Mucosa of gallbladder (tissue), 1 donor: ENCODE measurements around the gene PTPRG. TPM values are rescaled to one million over a fixed set of nuclear protein-coding genes. Genes with fewer than 3 reads are reported as not detected.

Source experiments
- DNase-seq: peaks from one replicate; pipeline ENCODE4 v3.0.0-alpha.2; 2020; ENCODE audit warnings: low spot score
- total RNA-seq: library from RNA; stranded (reverse); gene quantifications from one replicate; pipeline ENCODE4 v1.2.1, GENCODE V29; 2021
- donor health status: DM: no; HTN: no; CAD: no.

The PTPRG gene
- total RNA-seq, 1 donor from 2014 or later, result 38.1 TPM

DNA sequence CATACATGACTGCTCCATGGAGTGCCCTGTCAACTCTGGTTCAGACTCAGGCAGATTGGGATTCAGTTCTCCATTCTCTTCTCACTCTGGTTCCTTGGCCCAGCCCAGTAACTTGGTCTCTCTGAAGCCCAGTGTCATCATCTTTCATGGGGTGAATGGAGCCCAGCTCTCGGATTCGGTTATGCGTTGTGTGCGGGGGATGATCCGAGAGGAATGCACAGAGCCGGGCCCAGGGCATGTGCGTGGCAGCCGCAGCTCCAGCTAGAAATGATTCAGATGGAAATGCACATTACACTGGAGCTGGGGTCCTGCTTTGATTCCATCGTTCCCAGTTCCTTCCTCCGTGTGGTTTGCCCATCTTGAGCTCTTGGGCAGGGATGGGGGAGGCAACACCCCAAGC lies 622.6 kb downstream of the PTPRG start:
- no peak for DNase-seq

DNA sequence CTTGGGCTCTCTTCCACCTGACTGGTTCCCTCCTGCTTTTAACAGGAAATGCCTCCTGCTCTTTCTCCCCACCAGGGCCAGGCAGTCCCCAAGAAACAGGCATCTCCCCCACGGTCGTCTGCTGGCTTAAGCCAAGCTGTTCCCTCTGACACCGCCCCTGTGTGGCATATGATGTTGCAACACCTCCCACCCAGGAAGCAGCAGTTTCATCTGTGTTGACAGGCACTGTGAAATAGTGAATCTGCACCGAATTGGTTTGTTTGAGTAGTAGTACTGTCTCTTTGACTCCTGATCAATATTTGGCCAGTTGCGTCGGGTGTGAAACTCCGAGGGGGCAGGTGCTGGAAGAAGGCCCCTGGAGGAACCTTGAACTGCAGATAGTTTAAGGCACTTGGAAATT lies 623.2 kb downstream of the PTPRG start:
- DNase-seq, result no peak

DNA sequence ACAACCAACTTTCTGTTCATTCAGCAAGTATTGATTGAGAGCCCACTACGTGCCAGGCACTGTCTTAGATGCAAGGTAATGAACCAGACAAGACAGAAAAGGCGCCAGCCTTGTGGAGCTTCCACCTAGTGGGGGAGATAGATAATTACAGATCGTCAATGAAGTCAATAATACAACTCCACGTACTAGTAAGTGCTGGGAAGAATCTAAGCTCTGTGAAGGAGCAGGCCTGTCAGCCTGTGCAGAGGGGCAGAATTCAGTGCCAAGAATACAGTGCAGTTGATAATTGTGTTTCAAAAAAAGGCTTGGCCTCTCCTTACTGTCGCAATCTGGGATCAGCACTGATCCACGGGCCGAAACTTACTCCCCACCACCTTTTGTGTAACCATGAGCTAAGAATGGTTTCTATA lies 625.7 kb downstream of the PTPRG start:
- DNase-seq, result no peak

DNA sequence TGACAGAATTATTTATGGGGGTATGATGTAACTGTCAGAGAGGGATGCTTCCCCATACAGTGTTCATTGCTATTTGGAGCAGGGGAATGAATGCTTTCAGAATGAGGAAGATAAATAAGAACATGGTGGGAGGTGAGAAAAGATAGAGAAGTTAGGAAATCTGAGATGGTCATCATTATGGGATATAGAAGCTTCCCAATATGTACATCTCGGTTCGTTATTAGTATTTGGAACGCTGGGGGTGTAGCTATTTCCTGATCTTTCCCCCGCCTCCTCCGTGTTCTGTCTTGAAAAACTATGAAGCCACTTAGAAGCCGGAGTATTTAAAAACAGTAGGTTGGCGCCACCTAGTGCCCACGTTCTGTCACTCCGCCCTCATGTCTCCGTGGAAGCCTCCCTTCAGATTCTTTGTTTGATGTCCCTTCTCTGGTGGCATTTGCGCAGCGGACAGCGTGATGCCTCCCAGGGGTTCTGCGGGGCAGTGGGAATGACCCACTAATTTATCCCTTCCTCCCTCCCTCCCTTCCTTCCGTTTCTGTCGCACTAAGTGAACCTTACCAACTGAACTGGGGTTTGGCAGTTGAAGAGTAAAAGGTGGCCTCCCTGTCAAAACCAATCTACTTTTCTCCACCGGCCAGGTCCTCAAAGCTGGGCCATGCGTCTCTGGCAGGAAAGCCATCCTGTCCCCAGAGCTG lies 627.5 kb downstream of the PTPRG start:
- peak; percentile 65 for DNase-seq

DNA sequence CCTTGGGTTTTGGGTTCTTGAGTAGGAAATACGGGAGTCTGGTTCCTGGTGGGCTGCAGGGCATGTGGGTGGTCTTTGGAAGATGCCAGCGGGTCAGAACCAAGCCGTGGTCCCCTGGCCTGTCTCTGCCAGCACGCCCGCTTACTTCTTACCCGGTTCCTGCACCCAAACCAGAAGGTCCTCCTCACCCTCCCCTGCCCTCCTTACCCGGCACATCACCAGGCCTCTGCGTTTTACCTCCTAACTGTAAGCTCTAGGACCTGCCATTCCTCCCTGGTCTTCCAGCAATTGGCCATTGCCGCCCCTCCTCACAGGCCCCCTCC lies 628.0 kb downstream of the PTPRG start:
- DNase-seq, result no peak

DNA sequence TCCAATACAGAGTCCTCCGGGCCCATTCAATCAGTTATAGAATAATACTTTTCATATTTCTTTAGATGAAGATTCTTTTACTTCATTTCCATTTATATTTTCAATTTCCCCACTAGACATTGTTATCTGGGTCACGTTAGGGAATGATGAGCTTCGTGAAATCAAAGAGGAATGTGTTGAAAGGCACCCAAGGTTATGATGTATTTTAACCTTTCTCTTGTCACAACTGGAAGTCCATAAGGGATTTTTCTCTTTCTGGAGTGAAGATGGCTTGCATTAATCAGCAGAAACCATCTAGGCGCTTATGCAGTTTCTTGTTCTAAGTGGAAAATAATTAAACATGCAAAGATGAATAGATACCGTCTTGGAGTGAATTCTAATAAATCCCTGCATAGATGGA lies 631.5 kb downstream of the PTPRG start:
- no peak for DNase-seq

DNA sequence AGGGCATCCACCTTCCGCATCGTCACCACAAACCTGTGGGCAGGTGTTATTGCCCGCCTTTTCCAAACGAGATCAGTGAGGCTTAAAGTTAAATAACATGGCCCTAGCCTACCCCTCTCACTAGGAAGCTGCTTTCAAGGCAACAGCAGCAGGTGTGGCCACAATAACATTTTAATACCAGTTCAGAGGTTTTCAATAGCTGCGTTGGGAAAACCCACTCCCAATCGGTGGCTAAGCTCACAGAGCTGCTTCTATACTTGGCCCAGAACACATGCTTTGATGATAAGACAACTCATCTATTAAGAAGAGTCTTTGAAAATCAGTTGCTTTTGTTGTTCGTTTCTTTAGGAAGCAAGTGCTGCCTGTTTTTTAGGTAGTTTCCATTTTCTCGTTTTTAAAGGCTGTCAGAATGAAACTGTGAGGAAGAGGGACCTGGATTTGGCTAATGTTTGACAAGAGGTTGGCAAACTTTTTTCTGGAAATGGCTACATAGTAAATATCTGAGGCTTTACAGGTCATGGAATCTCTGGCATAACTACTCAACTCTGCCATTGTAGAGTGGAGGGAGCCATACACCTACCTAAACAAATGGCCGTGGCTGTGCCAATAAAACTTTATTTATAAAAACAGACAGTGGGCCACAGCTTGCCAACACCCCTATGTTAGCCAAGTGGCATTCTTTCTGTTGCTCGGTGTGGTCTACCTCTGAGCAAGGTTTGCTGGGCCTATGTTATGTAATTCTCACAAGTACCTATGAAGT lies 632.4 kb downstream of the PTPRG start:
- no peak for DNase-seq

DNA sequence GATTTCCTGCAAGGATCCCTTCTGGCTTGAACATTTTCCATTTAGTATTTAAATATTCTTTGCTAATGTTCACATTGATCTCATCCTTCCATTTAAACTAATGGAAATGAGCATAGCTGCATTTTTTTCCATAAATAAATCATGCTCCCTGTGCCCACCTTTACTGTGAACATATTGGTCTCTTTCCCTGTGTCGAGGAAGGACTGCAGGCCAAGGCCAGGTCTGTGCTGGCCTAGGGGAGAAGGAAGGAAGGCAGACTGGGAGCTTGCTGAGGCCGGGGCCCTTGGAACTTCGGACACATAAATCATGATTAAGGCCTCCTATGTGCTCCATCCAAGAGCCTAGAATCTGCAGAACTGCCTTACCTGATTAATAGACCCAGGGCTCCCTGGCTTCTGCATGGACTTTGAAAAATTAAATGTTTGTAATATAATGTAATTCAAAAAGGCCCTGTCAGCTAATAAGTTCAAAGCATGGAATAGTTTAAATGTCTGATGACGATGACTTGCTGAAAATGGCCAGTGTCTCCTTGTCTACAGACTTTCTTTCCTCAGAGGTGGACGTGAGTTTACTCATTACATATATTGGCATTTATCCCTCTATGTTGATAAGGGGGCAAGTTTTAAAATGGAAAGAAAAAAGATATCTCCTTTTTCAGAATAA lies 636.1 kb downstream of the PTPRG start:
- DNase-seq, result no peak

DNA sequence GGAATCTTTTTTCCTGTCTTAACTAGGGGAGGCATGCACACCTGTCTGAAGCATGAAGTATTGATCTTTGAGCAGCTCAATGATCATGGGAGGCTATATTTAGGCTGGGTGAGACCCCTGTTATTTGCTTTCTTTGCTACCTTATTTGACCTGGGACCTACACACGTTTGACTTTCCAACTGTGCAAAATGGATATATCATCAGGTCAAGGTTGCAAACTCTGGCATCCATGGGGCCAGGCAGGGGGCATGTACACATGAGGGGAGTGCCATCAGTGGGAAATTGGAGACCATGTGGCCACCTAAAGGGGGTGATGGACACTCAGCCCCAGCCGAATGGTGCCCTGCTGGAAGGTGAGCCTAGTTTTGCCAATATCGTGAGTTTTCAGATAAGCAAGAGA lies 637.8 kb downstream of the PTPRG start:
- no peak for DNase-seq

DNA sequence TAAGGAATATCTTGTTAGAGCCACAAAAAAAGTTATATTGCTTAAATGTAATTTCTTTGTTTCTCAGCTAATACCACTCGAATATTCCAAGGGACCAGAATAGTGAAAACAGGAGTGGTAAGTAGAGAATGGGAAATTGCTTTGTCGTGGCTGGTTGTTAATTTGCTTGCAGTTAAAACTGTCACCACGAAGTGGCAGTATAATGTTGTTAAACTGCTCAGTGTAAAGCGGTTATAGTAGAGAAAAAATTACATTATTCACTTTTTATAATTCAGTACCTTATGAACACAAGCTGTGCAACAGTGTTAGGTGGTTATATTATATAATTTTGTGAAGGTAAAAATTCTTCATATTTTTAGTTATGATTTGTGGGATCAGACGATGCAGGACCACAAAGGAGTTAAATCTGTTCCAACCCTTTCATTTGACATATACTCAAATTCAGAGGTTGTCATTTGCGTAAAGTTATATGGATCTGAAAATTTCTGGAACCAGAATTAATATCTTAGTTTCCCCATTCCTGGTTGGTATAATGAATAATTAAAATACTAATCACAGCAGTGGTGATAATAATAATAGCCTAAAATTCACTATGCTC lies 640.2 kb downstream of the PTPRG start:
- no peak for DNase-seq

DNA sequence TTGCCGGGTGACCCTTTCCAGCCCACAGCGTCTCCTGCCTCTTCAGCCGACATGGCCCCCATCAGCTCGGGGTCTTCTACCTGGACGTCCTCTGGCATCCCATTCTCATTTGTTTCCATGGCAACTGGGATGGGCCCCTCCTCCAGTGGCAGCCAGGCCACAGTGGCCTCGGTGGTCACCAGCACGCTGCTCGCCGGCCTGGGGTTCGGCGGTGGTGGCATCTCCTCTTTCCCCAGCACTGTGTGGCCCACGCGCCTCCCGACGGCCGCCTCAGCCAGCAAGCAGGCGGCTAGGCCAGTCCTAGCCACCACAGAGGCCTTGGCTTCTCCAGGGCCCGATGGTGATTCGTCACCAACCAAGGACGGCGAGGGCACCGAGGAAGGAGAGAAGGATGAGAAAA lies 641.8 kb downstream of the PTPRG start:
- DNase-seq, result no peak

DNA sequence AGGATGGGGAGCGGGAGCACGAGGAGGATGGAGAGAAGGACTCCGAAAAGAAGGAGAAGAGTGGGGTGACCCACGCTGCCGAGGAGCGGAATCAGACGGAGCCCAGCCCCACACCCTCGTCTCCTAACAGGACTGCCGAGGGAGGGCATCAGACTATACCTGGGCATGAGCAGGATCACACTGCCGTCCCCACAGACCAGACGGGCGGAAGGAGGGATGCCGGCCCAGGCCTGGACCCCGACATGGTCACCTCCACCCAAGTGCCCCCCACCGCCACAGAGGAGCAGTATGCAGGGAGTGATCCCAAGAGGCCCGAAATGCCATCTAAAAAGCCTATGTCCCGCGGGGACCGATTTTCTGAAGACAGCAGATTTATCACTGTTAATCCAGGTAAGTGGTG lies 642.2 kb downstream of the PTPRG start:
- DNase-seq, result no peak

DNA sequence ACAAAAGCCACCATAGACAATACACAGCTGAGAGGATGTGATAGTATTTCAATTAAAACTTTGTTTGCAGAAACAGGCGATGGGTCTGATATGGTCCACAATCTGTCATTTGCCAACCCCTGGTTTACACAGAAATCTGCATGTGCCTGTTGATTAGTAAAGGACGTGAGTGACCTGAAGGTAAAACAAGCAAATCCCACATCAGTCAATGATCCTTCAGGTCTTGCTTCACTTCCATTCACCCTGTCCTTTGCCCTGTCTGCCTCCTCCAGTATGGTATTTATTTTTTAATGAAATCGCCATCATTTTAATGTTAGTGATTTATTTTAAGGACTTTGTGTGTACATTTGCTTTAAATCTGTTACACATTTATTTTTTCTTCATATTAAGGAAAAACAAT lies 645.8 kb downstream of the PTPRG start:
- DNase-seq, result no peak

DNA sequence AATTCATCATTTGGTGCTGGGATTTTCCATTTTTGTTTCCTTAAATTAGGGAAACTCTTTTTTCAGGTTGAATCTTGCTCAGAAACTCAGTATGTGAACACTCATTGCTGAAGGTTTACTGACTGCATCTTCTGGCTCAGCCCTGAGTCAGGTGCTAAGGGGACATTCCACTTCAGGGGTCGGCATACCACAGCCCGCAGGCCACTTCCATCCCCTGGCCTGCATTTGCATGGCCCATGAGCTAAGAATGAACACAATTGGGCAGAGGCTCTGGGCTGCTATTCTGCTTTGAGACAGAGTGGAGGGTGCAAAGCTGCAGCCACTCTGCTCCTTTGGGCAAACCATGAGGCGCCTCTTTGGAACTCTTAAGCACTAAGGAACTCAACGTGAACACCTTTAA lies 647.0 kb downstream of the PTPRG start:
- DNase-seq, result no peak

DNA sequence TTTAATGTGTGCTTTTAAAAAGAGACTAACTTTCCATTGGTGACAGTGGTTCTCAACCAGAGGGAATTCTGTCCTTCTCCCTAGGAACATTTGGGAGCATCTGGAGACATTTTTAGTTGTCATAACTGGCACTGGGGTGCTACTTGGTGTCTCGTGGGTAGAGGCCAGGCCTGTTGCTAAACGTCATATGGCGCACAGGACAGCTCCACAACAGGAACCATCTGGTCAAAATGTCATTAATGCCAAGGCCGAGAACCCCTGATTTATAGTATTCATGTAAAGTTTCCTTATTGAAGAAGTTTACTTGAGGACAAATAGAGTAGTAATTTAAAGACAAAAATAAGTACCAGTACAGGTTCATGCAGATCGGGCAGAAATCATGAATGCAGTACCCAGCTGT lies 647.7 kb downstream of the PTPRG start:
- no peak for DNase-seq

DNA sequence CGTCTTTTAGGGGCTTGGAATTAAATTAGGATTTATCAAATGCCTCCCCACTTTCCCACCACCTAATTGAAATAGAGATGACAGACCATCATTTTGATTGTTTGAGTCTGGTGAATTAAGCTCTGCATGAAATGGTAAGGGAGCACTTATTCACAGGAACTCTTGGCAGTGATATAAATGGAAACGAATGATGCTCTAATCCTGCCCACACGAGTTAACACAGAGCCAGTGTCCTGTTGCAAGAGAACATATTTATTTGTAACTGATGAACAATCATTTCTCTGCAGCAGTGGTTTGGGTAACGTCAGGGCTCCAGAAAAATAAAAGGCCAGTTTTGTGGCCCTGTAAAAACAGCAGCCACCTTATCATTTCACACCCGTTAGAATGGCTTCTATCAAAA lies 648.6 kb downstream of the PTPRG start:
- DNase-seq, result no peak

DNA sequence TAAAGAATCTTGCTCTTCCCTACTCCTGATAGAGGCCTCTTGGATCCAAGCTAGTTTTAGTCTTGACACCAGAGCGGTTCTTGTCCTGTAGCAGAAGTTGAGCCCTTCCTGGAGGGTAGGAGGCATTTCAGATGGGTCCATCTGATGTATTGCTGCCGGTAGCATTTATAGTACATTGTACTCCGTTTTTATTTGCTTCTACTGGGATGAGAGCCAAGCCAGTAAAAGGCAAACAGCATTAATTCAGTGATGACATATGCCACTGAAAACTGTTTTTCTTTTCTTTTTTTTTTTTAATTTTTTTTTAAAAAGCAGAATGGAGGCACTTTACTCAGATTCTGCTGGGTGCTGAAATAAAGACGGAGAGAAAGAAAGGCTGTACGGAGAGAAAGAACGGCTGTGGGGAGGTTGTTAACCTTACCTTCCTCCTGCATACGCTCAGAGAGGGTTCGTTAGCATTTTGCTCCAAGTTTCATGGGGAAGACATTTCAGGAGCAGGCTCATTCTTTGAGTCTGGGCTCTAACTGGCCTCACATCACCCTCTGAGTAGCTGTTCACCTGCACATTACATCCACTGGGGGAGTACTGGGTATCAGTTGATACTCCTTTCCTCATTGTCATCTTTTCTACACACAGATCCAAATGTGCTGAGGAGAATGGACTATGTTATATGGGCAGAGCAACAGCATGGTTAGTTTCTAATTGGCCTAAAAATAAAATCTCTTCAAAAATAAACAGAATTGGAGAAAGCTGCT lies 650.5 kb downstream of the PTPRG start:
- DNase-seq, result no peak

DNA sequence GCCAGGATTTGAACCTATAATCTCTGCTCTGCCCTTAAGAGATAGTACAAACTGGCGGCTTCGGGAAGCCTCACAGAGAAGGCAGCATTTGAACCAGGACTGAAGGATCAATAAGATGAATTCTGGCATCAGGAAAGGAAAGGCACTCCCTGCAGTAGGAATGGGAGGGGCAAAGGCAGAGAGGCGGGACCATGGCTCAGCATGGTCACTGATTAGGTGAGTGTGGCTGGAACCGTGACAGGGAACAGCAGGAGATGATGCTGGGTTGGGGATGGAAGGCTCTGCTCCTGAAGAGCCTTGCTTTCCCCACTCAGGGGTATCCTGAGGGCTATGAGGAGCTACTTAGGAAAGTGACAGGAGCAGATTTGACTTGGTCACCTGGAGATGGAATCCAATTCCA lies 653.5 kb downstream of the PTPRG start:
- DNase-seq, result no peak

DNA sequence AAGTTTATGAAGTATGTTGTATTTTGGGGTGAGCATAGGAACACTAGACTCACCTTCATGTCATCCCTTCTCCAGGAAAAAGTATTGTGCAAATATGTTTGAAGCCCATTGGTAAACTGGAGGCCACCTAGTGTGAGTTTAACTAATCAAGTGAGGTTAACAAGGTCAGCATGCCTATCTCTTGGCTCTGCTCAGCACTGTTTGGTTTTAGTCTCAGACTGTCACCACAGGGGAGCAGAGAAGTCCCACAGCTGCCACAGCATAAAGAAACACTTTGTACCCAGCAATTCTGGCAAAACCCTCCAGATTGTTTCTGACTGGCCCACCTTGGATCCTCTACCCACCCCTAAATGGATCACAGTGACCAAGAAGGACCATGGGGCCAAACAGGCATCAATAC lies 659.2 kb downstream of the PTPRG start:
- DNase-seq, result no peak

DNA sequence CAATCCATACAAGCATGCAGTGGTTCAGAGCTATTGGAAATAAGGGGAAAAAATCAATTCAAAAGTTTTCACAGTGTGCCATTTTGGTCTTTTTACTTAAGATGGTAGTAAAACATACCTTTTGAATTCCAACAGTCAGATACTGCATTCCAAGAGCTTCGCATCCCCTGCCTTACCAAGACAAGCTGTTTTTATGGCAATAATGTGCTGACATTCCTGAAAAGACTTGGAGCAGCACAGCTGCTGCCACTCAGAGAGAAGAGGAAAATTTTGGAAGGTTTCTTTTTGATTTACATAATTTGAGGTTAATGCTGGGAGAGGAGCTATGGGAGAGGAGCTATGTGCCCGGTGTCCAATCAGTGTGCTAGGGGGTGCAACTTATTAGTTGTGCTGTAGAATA lies 663.7 kb downstream of the PTPRG start:
- no peak for DNase-seq

DNA sequence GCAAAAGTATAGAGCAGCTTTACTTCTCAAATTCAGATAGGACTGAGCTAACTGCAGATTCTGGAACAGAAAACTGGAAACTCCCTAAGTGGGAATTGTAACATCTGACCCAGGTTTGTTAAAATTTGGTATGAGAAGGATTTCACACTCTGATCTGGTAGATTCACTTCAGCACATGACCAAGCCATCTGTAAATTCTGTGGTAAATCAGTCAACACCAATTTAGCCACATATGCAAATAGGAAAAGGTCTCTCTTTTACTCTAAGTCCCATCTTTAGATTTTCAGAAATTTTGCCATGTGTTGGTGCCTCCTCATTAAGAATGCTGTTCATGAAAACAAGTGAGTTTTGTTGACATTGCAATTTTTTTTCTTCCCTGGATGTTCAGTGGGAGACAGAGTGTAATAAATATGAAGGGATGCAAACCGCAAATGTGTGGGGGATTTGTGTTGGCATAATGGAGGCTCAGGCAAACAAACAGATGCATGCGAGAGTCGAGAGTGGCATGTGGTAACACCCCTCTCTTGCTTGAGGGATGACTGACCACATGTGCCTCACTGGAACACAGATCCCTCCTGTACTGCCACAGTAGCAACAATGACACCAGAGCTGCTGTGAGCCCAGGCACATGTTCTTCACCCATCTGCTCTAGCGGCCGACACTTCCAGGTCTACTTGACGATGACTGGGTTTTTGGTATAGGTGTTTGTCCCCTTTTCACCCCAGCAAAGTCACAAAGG lies 665.4 kb downstream of the PTPRG start:
- DNase-seq, result no peak
